ENCODE measurements around the gene LRFN4.
A peak's percentile ranks its signal among the peaks of the same experiment; 100 is the strongest.

Gene LRFN4

GRCh38 chr11:66845876-66846212 is 11.0 kb upstream of the LRFN4 start:
- DNase-seq: no peak

- DNase-seq: no peak
Observed at GRCh38 chr11:66846671-66847091, 10.2 kb upstream of the LRFN4 start.

- no peak for DNase-seq
Observed at GRCh38 chr11:66847461-66848232, 9.2 kb upstream of the LRFN4 start.

GRCh38 chr11:66848671-66849500 is 8.0 kb upstream of the LRFN4 start:
- DNase-seq: no peak

GRCh38 chr11:66849501-66850234 is 7.2 kb upstream of the LRFN4 start:
- DNase-seq: no peak

GRCh38 chr11:66850235-66850587 is 6.7 kb upstream of the LRFN4 start:
- DNase-seq: no peak

- DNase-seq: no peak
Observed at GRCh38 chr11:66850588-66851238, 6.2 kb upstream of the LRFN4 start.

- DNase-seq: no peak
Observed at GRCh38 chr11:66851239-66851596, 5.6 kb upstream of the LRFN4 start.

GRCh38 chr11:66851698-66852465 is 5.0 kb upstream of the LRFN4 start:
- peak; percentile 28 for DNase-seq

- no peak for DNase-seq
Observed at GRCh38 chr11:66852466-66853241, 4.2 kb upstream of the LRFN4 start.

- DNase-seq: no peak
Observed at GRCh38 chr11:66853242-66854229, 3.3 kb upstream of the LRFN4 start.

- DNase-seq: no peak
Observed at GRCh38 chr11:66854231-66854661, 2.6 kb upstream of the LRFN4 start.

- DNase-seq: no peak
Observed at GRCh38 chr11:66854729-66855211, 2.1 kb upstream of the LRFN4 start.

- DNase-seq: peak; percentile 80
Observed at GRCh38 chr11:66855574-66856495, 1.0 kb upstream of the LRFN4 start.

GRCh38 chr11:66857234-66857926 is 516 bp downstream of the LRFN4 start:
- DNase-seq: no peak

GRCh38 chr11:66857927-66858185 is 992 bp downstream of the LRFN4 start:
- DNase-seq: no peak

- no peak for DNase-seq
Observed at GRCh38 chr11:66858186-66858938, 1.5 kb downstream of the LRFN4 start.

Data from CD4-positive, alpha-beta T cell treated with Interleukin-17A for 1 hour (primary cell).